Astrocyte (in vitro differentiated cells and primary cell): ENCODE results near the gene WAS. TPM values are rescaled to one million over a fixed set of nuclear protein-coding genes. Genes with fewer than 3 reads are reported as not detected.

Experiments
- DNase-seq: peaks from one replicate; pipeline ENCODE4 v3.0.0-alpha.2; 2010; ENCODE audit warnings: low read depth
- FAIRE-seq: peaks from 2 replicates; lab custom pipeline; 2011; peaks lifted over from hg19 to GRCh38; lab: Jason Lieb, UNC
- H2AFZ ChIP-seq: 2 replicates; pipeline ENCODE4 v1.6.0; 2012; ENCODE audit warnings: low read depth, low read length, inconsistent platforms
- H3K27ac ChIP-seq: 2 replicates; pipeline ENCODE4 v1.5.1; 2011; ENCODE audit warnings: low read depth, low read length, inconsistent platforms
- H3K27me3 ChIP-seq: 2 replicates; pipeline ENCODE4 v1.6.0; 2011; ENCODE audit warnings: low read length, inconsistent platforms; ENCODE audit not compliant: insufficient read depth
- H3K36me3 ChIP-seq: 2 replicates; pipeline ENCODE4 v1.5.1; 2011; ENCODE audit warnings: low read length, inconsistent platforms; ENCODE audit not compliant: insufficient read depth
- H3K4me1 ChIP-seq: 2 replicates; pipeline ENCODE4 v1.5.1; 2011; ENCODE audit warnings: low read length, inconsistent platforms; ENCODE audit not compliant: insufficient read depth
- H3K4me2 ChIP-seq: 2 replicates; pipeline ENCODE4 v1.6.0; 2012; ENCODE audit warnings: low read length, inconsistent platforms
- H3K4me3 ChIP-seq: 2 replicates; pipeline ENCODE4 v1.5.1; 2011; ENCODE audit warnings: low read depth, mild to moderate bottlenecking, low read length, inconsistent platforms; ENCODE audit not compliant: insufficient read depth
- H3K79me2 ChIP-seq: 2 replicates; pipeline ENCODE4 v1.6.0; 2012; ENCODE audit warnings: mild to moderate bottlenecking, low read length, inconsistent platforms; ENCODE audit not compliant: insufficient read depth
- H3K9ac ChIP-seq: 2 replicates; pipeline ENCODE4 v1.6.0; 2012; ENCODE audit warnings: mild to moderate bottlenecking, low read length, inconsistent platforms
- H3K9me3 ChIP-seq: 2 replicates; pipeline ENCODE4 v1.5.1; 2012; ENCODE audit warnings: low read depth, mild to moderate bottlenecking, low read length, inconsistent platforms; ENCODE audit not compliant: insufficient read depth
- H4K20me1 ChIP-seq: 2 replicates; pipeline ENCODE4 v1.6.0; 2012; ENCODE audit warnings: low read length, inconsistent platforms; ENCODE audit not compliant: insufficient read depth
- H3K27ac Mint-ChIP-seq: one replicate; pipeline ENCODE4 v1.8.0; 2021; ENCODE audit warnings: mild to moderate bottlenecking, mixed read lengths; ENCODE audit not compliant: unreplicated experiment
- H3K27me3 Mint-ChIP-seq: one replicate; pipeline ENCODE4 v1.8.0; 2021; ENCODE audit warnings: low read depth, mixed read lengths; ENCODE audit not compliant: unreplicated experiment
- H3K36me3 Mint-ChIP-seq: one replicate; pipeline ENCODE4 v1.8.0; 2021; ENCODE audit warnings: low read depth, mixed read lengths; ENCODE audit not compliant: unreplicated experiment
- H3K4me1 Mint-ChIP-seq: one replicate; pipeline ENCODE4 v1.8.0; 2021; ENCODE audit warnings: low read depth, mixed read lengths; ENCODE audit not compliant: unreplicated experiment
- H3K4me3 Mint-ChIP-seq: one replicate; pipeline ENCODE4 v1.8.0; 2021; ENCODE audit warnings: mild to moderate bottlenecking, moderate library complexity, mixed read lengths; ENCODE audit not compliant: unreplicated experiment
- H3K9me3 Mint-ChIP-seq: one replicate; pipeline ENCODE4 v1.8.0; 2021; ENCODE audit warnings: mild to moderate bottlenecking, mixed read lengths; ENCODE audit not compliant: unreplicated experiment
- EZH2 ChIP-seq: IDR thresholded peaks from 2 replicates; pipeline ENCODE4 v1.6.1; 2012; ENCODE audit warnings: mild to moderate bottlenecking, low read length, inconsistent platforms; ENCODE audit not compliant: insufficient read depth
- total RNA-seq: library from RNA; stranded (reverse); gene quantifications from 2 replicates; pipeline ENCODE4 v1.2.1, GENCODE V29; 2021
- TF ChIP-seq, protein P1 (sequence below): IDR thresholded peaks from 2 replicates; pipeline ENCODE4 v1.5.1; 2011; ENCODE audit warnings: low read depth, mild to moderate bottlenecking, inconsistent platforms, low read length, moderate library complexity; ENCODE audit not compliant: insufficient read depth

Gene WAS
- total RNA-seq, 1 donor from 2014 or later = 1.1 TPM

DNA sequence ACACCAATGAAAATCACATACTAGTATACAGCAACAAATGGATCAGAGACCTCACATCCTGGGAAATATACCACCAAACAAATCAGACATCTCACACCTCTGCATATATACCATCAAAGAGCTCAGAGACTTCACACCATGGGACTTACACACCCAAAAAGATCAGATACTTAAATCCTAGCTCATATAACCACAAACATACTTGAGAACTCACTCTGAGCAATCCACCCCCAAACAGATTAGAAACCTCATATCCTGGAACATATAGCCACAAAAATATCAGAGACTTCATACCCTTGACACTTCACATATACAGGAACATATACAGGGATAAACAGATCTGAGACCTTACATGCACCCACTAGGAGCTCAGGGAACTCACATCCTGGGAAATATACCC lies 45.1 kb downstream of the WAS start:
- H3K27me3 Mint-ChIP-seq = no peaks in the 10 kb centered on the region
- no peaks in the 10 kb centered on the region for H3K4me1 Mint-ChIP-seq
- TF ChIP-seq, protein P1, sequence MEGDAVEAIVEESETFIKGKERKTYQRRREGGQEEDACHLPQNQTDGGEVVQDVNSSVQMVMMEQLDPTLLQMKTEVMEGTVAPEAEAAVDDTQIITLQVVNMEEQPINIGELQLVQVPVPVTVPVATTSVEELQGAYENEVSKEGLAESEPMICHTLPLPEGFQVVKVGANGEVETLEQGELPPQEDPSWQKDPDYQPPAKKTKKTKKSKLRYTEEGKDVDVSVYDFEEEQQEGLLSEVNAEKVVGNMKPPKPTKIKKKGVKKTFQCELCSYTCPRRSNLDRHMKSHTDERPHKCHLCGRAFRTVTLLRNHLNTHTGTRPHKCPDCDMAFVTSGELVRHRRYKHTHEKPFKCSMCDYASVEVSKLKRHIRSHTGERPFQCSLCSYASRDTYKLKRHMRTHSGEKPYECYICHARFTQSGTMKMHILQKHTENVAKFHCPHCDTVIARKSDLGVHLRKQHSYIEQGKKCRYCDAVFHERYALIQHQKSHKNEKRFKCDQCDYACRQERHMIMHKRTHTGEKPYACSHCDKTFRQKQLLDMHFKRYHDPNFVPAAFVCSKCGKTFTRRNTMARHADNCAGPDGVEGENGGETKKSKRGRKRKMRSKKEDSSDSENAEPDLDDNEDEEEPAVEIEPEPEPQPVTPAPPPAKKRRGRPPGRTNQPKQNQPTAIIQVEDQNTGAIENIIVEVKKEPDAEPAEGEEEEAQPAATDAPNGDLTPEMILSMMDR = no peak
- no peak for TF ChIP-seq EZH2
- peak; percentile 92 for FAIRE-seq
- no peak overlapping the region for H3K27ac Mint-ChIP-seq
- Histone ChIP-seq H3K27me3 (no peaks in the 10 kb centered on the region), H3K4me2 (no peak overlapping the region), H3K4me3 (no peak overlapping the region), H3K9ac (no peak overlapping the region), H2AFZ (no peak overlapping the region), H3K79me2 (no peaks in the 10 kb centered on the region), H3K4me1 (no peaks in the 10 kb centered on the region), H3K9me3 (no peaks in the 10 kb centered on the region), H3K36me3 (no peaks in the 10 kb centered on the region), H4K20me1 (no peaks in the 10 kb centered on the region), H3K27ac (no peak overlapping the region)
- DNase-seq = no peak
- H3K4me3 Mint-ChIP-seq = no peak overlapping the region
- peaks cover 3% of the 10 kb centered on the region for H3K36me3 Mint-ChIP-seq
- peaks cover 5% of the 10 kb centered on the region for H3K9me3 Mint-ChIP-seq

DNA sequence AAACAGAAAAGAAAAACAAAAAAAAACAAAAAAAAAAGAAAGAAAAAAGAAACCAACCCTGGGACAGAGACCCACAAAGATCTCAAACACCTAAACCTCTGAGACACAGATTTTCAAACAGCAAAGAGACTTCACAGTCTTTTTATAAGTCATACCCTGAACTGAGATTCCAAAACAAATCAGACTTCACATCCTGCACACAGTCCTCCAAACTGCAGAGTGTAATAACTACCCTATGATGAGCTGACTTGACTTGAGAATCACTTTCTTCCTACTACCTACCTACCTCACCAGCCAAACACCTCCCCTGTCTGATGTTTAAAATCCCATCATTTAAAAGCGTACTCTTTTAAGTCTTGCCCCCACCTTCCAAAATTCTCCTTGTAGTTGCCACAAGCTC lies 52.7 kb downstream of the WAS start:
- H3K9me3 Mint-ChIP-seq = no peaks in the 10 kb centered on the region
- H3K4me3 Mint-ChIP-seq = peak overlapping the region; percentile 86
- FAIRE-seq (no peak), DNase-seq (no peak)
- TF ChIP-seq, protein P1 = no peak
- no peak for TF ChIP-seq EZH2
- Histone ChIP-seq H3K4me1 (peaks cover 3% of the 10 kb centered on the region), H4K20me1 (no peaks in the 10 kb centered on the region), H2AFZ (peak overlapping the region; percentile 56), H3K4me2 (peak overlapping the region; percentile 85), H3K9me3 (no peaks in the 10 kb centered on the region), H3K79me2 (no peaks in the 10 kb centered on the region), H3K27ac (no peak overlapping the region), H3K27me3 (no peaks in the 10 kb centered on the region), H3K4me3 (no peak overlapping the region), H3K36me3 (no peaks in the 10 kb centered on the region), H3K9ac (peak overlapping the region; percentile 89)
- H3K36me3 Mint-ChIP-seq = no peaks in the 10 kb centered on the region
- H3K4me1 Mint-ChIP-seq = peaks cover 3% of the 10 kb centered on the region
- H3K27ac Mint-ChIP-seq = peak overlapping the region; percentile 29
- H3K27me3 Mint-ChIP-seq = no peaks in the 10 kb centered on the region

DNA sequence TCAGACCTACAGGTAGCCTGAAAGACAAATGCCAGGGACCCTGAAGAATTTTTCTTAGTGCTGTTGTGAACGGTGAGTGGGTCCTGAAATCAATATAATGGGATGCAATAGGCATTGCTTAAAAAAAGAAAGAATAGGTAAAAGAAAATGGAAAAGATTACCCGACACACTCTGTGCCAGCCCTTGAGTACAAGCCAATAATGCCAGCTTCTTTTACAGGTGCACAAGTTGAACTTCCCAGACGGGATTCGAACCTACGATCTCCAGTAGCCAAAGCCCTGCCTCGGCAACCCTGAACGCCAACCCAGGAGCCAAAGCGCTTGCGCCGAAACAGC lies 53.2 kb downstream of the WAS start:
- no peaks in the 10 kb centered on the region for H3K79me2 ChIP-seq
- FAIRE-seq (no peak), DNase-seq (no peak)
- H3K4me3 Mint-ChIP-seq = peak overlapping the region; percentile 86
- peaks cover 3% of the 10 kb centered on the region for H3K4me1 ChIP-seq
- peak overlapping the region; percentile 85 for H3K4me2 ChIP-seq
- H4K20me1 ChIP-seq = no peaks in the 10 kb centered on the region
- no peak for TF ChIP-seq EZH2
- TF ChIP-seq, protein P1 = no peak
- H3K36me3 Mint-ChIP-seq = no peaks in the 10 kb centered on the region
- peak overlapping the region; percentile 56 for H2AFZ ChIP-seq
- no peaks in the 10 kb centered on the region for H3K36me3 ChIP-seq
- H3K9ac ChIP-seq = peak overlapping the region; percentile 89
- H3K4me3 ChIP-seq = peak overlapping the region; percentile 61
- H3K27me3 ChIP-seq = no peaks in the 10 kb centered on the region
- no peaks in the 10 kb centered on the region for H3K9me3 ChIP-seq
- peak overlapping the region; percentile 81 for H3K27ac ChIP-seq
- H3K27me3 Mint-ChIP-seq = no peaks in the 10 kb centered on the region
- peaks cover 3% of the 10 kb centered on the region for H3K4me1 Mint-ChIP-seq
- peak overlapping the region; percentile 29 for H3K27ac Mint-ChIP-seq
- no peaks in the 10 kb centered on the region for H3K9me3 Mint-ChIP-seq
